MCF 10A (cell line): ENCODE data around the gene FGF4. TPM values are rescaled to one million over a fixed set of nuclear protein-coding genes. Genes with fewer than 3 reads are reported as not detected.
"Not testable (repeated sequence)": the region's sequence is repeated elsewhere in the genome, so short reads cannot be mapped to it uniquely, and the experiment has no call there.

Experiments
- BruUV-seq: library from RNA; stranded (reverse); fragments of 400-500 nt; replicated peaks from 2 replicates; lab custom pipeline; 2021; lab: Mats Ljungman, UMichigan
- CTCF ChIA-PET: fragments of 300-600 bp; sonication (Branson Sonifier 250); formaldehyde crosslinking; extraction: SDS; loops from one replicate; lab custom pipeline; 2021; ENCODE audit warnings: antibody characterized with exemption, inconsistent platforms; lab: Yijun Ruan, JAX
- POLR2A ChIA-PET: fragments of 300-600, 350-650 bp; sonication (Branson Sonifier 250); formaldehyde crosslinking; extraction: SDS; loops from one replicate; lab custom pipeline; 2020; ENCODE audit warnings: antibody characterized with exemption, inconsistent platforms; lab: Yijun Ruan, JAX
- DNase-seq: peaks from one replicate; pipeline ENCODE4 v3.0.0-alpha.2; 2018; ENCODE audit not compliant: unreplicated experiment
- H3K27ac Mint-ChIP-seq: one replicate; pipeline ENCODE4 v1.8.0; 2022; ENCODE audit warnings: mild to moderate bottlenecking, low read depth, mixed read lengths; ENCODE audit not compliant: unreplicated experiment
- H3K27me3 Mint-ChIP-seq: one replicate; pipeline ENCODE4 v1.8.0; 2022; ENCODE audit warnings: mixed read lengths; ENCODE audit not compliant: insufficient read depth, unreplicated experiment
- H3K36me3 Mint-ChIP-seq: one replicate; pipeline ENCODE4 v1.8.0; 2022; ENCODE audit warnings: mild to moderate bottlenecking, moderate library complexity, mixed read lengths; ENCODE audit not compliant: insufficient read depth, unreplicated experiment
- H3K4me1 Mint-ChIP-seq: one replicate; pipeline ENCODE4 v1.8.0; 2022; ENCODE audit warnings: mixed read lengths; ENCODE audit not compliant: insufficient read depth, unreplicated experiment
- H3K4me3 Mint-ChIP-seq: one replicate; pipeline ENCODE4 v1.8.0; 2022; ENCODE audit warnings: mild to moderate bottlenecking, moderate library complexity, mixed read lengths; ENCODE audit not compliant: unreplicated experiment
- H3K9me3 Mint-ChIP-seq: one replicate; pipeline ENCODE4 v1.8.0; 2022; ENCODE audit warnings: mixed read lengths; ENCODE audit not compliant: unreplicated experiment
- intact Hi-C: fragments of 100-400 bp; cut with micrococcal nuclease; formaldehyde crosslinking; loops from 2 replicates; pipeline ENCODE4 v1.14.1; 2022
- total RNA-seq: library from RNA; stranded (reverse); gene quantifications from 2 replicates; pipeline ENCODE4 v1.2.3, GENCODE V29; 2022
- TF ChIP-seq, protein P1 (sequence below): fragments of 200-600 bp; IDR thresholded peaks from one replicate; pipeline ENCODE4 v1.8.0; 2022; ENCODE audit warnings: antibody characterized with exemption, mild to moderate bottlenecking; ENCODE audit not compliant: unreplicated experiment

Gene FGF4
- total RNA-seq, 1 experiment from 2014 or later: not detected

DNA sequence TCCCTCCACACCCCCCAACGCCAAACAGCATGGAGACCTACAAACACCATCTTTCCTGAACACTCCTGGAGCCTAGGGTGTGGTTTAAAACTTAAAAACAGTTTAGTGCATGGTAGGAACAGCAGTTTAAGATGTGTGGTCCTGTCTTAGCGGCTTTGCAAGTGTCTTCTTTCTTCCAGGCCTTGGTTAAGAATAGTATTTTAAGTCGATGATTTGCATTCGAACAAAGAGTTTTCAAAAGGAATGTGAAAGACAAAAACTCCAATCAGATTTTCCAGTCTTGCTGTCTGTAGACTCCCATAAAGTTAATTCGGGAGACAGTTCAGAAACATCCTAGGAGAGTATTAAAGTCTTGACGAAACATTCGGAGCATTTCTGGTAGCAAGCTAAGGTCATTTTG is 3.7 kb downstream of the FGF4 start:
- intact Hi-C loops: no loop called here
- TF ChIP-seq, protein P1, sequence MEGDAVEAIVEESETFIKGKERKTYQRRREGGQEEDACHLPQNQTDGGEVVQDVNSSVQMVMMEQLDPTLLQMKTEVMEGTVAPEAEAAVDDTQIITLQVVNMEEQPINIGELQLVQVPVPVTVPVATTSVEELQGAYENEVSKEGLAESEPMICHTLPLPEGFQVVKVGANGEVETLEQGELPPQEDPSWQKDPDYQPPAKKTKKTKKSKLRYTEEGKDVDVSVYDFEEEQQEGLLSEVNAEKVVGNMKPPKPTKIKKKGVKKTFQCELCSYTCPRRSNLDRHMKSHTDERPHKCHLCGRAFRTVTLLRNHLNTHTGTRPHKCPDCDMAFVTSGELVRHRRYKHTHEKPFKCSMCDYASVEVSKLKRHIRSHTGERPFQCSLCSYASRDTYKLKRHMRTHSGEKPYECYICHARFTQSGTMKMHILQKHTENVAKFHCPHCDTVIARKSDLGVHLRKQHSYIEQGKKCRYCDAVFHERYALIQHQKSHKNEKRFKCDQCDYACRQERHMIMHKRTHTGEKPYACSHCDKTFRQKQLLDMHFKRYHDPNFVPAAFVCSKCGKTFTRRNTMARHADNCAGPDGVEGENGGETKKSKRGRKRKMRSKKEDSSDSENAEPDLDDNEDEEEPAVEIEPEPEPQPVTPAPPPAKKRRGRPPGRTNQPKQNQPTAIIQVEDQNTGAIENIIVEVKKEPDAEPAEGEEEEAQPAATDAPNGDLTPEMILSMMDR: no peak
- H3K27me3 Mint-ChIP-seq: peaks cover 29% of the 10 kb centered on the region
- CTCF ChIA-PET: interaction anchor here (0.6 to 1.0 kb wide), 2 partner anchors 13 to 86 kb away, joined by 3 read pairs; no protein-coding TSS in a partner anchor
- H3K36me3 Mint-ChIP-seq: no peaks in the 10 kb centered on the region
- POLR2A ChIA-PET: no interaction called here
- H3K27ac Mint-ChIP-seq: no peak overlapping the region
- DNase-seq: no peak
- H3K4me3 Mint-ChIP-seq: no peak overlapping the region
- H3K9me3 Mint-ChIP-seq: no peaks in the 10 kb centered on the region
- BruUV-seq: no TSS peak
- H3K4me1 Mint-ChIP-seq: no peaks in the 10 kb centered on the region

DNA sequence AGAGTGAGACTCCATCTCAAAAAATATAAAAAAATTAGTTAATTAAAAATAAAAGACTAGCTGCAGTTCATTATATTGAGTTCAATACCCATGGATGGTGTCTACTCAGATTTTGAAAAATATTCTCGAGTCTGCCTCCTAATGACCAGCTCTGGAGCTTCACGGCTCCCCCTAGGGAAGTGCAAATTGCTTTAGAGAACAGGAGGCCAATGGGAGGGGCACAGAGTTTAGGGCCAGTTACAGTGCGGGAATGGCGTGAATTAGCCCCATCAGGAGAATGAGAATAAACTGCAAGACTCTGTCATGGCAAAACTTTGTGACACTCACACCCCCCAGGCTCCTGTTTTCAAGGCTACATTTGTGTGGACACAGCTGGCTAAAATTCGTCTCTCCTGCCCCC is 4.6 kb downstream of the FGF4 start:
- intact Hi-C loops: no loop called here
- Mint-ChIP-seq H3K36me3 (no peaks in the 10 kb centered on the region), H3K4me3 (no peak overlapping the region), H3K9me3 (no peaks in the 10 kb centered on the region), H3K4me1 (no peaks in the 10 kb centered on the region), H3K27ac (no peak overlapping the region), H3K27me3 (peaks cover 28% of the 10 kb centered on the region)
- no TSS peak for BruUV-seq
- TF ChIP-seq, protein P1: no peak
- POLR2A ChIA-PET: no interaction called here
- no peak for DNase-seq
- CTCF ChIA-PET: interaction anchor here (0.6 to 1.3 kb wide), 2 partner anchors 21 to 87 kb away, joined by 3 to 4 read pairs; no protein-coding TSS in a partner anchor

DNA sequence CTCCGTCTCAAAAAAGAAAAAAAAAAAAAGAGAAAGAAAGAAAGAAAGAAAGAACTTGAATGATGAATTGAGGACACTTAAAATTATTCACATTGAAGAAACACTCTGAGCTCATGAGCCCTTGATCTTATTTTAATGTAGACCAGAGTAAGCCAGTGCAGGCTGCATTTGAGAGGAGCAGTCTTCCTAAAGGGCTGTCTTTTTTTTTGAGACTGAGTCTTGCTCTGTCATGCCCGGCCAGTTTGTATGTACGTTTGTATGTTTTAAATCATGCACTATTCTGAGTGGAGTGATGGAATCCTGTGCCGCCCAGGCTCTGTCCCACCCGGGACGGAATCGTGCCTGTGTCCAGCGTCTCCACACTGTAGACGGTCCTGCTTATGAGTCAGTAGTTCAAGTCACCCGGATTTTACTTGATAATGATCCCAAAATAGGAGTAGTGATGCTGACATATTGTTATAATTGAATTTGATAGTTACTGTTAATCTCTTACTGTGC is 9.6 kb downstream of the FGF4 start:
- intact Hi-C loops: no loop called here
- TF ChIP-seq, protein P1: no peak
- Mint-ChIP-seq H3K4me3 (no peak overlapping the region), H3K27me3 (peaks cover 46% of the 10 kb centered on the region), H3K36me3 (no peaks in the 10 kb centered on the region), H3K27ac (no peak overlapping the region), H3K4me1 (no peaks in the 10 kb centered on the region), H3K9me3 (no peaks in the 10 kb centered on the region)
- CTCF ChIA-PET: no interaction called here
- POLR2A ChIA-PET: no interaction called here
- no TSS peak for BruUV-seq
- no peak for DNase-seq

DNA sequence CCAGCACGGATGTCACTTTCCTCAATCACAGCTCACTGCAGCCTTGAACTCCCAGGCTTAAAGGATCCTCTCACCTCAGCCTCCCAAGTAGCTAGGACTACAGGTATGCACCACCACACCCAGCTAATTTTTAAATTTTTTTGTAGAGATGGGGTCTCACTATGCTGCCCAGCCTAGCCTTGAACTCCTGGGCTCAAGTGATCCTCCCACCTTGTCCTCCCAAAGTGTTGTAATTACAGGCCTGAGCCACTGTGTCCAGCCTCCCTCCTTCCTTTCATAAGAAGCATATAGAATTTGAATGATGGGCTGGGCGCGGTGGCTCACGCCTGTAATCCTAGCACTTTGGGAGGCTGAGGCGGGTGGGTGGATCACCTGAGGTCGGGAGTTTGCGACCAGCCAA is 10.2 kb downstream of the FGF4 start:
- H3K9me3 Mint-ChIP-seq, H3K4me1 Mint-ChIP-seq, H3K4me3 Mint-ChIP-seq, BruUV-seq, H3K27ac Mint-ChIP-seq, DNase-seq, POLR2A ChIA-PET, CTCF ChIA-PET, H3K36me3 Mint-ChIP-seq, intact Hi-C loops: not testable (repeated sequence)
- peaks cover 46% of the 10 kb centered on the region for H3K27me3 Mint-ChIP-seq

DNA sequence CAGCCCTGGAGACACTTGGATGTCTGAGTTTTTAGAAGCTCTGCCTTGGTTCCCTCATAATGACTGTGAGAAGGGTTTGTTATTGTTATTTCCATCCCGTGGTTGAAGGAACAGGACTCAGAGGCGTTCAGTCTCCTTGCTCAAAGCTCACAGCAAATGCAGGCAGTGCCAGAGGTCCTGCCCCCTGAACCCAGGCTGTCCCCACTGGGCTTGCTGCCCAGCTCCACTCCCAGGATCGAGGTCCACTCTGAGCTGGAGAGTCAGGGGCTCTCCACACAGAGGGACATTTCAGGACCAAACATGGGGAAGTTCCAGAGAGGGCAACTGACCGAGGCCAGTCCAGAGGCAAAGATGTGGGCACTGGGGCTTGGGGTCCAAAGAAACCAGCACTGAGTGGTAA is 14.8 kb downstream of the FGF4 start:
- H3K36me3 Mint-ChIP-seq: no peaks in the 10 kb centered on the region
- ChIA-PET POLR2A (no interaction called here), CTCF (no interaction called here)
- no TSS peak for BruUV-seq
- H3K4me1 Mint-ChIP-seq: no peaks in the 10 kb centered on the region
- intact Hi-C loops: no loop called here
- H3K9me3 Mint-ChIP-seq: no peaks in the 10 kb centered on the region
- no peak overlapping the region for H3K27ac Mint-ChIP-seq
- TF ChIP-seq, protein P1: no peak
- no peak overlapping the region for H3K4me3 Mint-ChIP-seq
- no peak for DNase-seq
- H3K27me3 Mint-ChIP-seq: peaks cover 35% of the 10 kb centered on the region
